ENCODE measurements around the gene PHETA2. TPM values are rescaled to one million over a fixed set of nuclear protein-coding genes. Genes with fewer than 3 reads are reported as not detected.
"Not testable (repeated sequence)": the region's sequence is repeated elsewhere in the genome, so short reads cannot be mapped to it uniquely, and the experiment has no call there.

PHETA2 gene
- total RNA-seq, 2 experiments from 2014 or later: 2.7 to 2.8 TPM

- Mint-ChIP-seq H3K9me3 (peaks cover 23% of the 10 kb centered on the region), H3K36me3 (peaks cover 12% of the 10 kb centered on the region), H3K4me3 (no peak overlapping the region), H3K27ac (no peak overlapping the region), H3K4me1 (ENCODE audit: low read depth) (peaks cover 26% of the 10 kb centered on the region), H3K27me3 (no peaks in the 10 kb centered on the region)
- intact Hi-C loops (cut with micrococcal nuclease): no loop called here
- CTCF ChIA-PET: interaction anchor here (1.2 to 3.6 kb wide), 6 partner anchors 19 to 327 kb away, joined by 3 to 13 read pairs (median 6); partner anchors contain the start of gene NDUFA6
- POLR2A ChIA-PET: interaction anchor here (1.5 kb wide), 1 partner anchor 496 kb away, joined by 3 read pairs; the partner anchor contains the start of genes DESI1 and XRCC6
- no peak for DNase-seq
Measured at GRCh38 chr22:42116848-42117424, 42.9 kb downstream of the PHETA2 start.

GRCh38 chr22:42120231-42121021, 46.4 kb downstream of the PHETA2 start:
- CTCF ChIA-PET: interaction anchor here (1.7 kb wide), 1 partner anchor 29 kb away, joined by 5 read pairs; the partner anchor contains the start of gene NDUFA6

GRCh38 chr22:42123529-42123928, 49.5 kb downstream of the PHETA2 start:
- H3K27me3 Mint-ChIP-seq; POLR2A ChIA-PET; H3K36me3 Mint-ChIP-seq; H3K4me3 Mint-ChIP-seq; H3K27ac Mint-ChIP-seq; CTCF ChIA-PET; DNase-seq; H3K9me3 Mint-ChIP-seq; intact Hi-C loops (cut with micrococcal nuclease): not testable (repeated sequence)
- peaks cover 32% of the 10 kb centered on the region for H3K4me1 Mint-ChIP-seq (ENCODE audit: low read depth)

More at GRCh38 chr22:42120231-42121021, 46.4 kb downstream of the PHETA2 start:
- intact Hi-C loops (cut with micrococcal nuclease): loop anchor here (2.0 kb wide), 1 partner anchor 30 kb away; the partner anchor contains the start of gene NDUFA6
- POLR2A ChIA-PET, H3K36me3 Mint-ChIP-seq, H3K27me3 Mint-ChIP-seq: not testable (repeated sequence)
- H3K27ac Mint-ChIP-seq: peak overlapping the region; percentile 94
- DNase-seq: peak; percentile 66
- H3K9me3 Mint-ChIP-seq: peaks cover 10% of the 10 kb centered on the region
- H3K4me3 Mint-ChIP-seq: peak overlapping the region; percentile 56
- peaks cover 32% of the 10 kb centered on the region for H3K4me1 Mint-ChIP-seq (ENCODE audit: low read depth)

GRCh38 chr22:42127606-42128005, 53.6 kb downstream of the PHETA2 start:
- intact Hi-C loops (cut with micrococcal nuclease): no loop called here
- Mint-ChIP-seq H3K27me3 (no peaks in the 10 kb centered on the region), H3K9me3 (no peaks in the 10 kb centered on the region), H3K36me3 (no peaks in the 10 kb centered on the region), H3K4me1 (ENCODE audit: low read depth) (no peaks in the 10 kb centered on the region), H3K4me3 (no peak overlapping the region), H3K27ac (no peak overlapping the region)
- no peak for DNase-seq
- POLR2A ChIA-PET: no interaction called here
- CTCF ChIA-PET: no interaction called here

DNA sequence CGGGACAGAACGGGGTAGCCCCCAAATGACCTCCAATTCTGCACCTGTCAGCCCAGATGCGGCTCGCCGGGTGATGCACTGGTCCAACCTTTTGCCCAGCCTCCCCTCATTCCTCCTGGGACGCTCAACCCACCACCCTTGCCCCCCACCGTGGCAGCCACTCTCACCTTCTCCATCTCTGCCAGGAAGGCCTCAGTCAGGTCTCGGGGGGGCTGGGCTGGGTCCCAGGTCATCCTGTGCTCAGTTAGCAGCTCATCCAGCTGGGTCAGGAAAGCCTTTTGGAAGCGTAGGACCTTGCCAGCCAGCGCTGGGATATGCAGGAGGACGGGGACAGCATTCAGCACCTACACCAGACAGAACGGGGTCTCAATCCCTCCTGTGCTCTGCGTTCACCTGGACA, 54.0 kb downstream of the PHETA2 start:
- H3K4me3 Mint-ChIP-seq; H3K4me1 Mint-ChIP-seq (ENCODE audit: low read depth); H3K36me3 Mint-ChIP-seq; H3K9me3 Mint-ChIP-seq; POLR2A ChIA-PET; DNase-seq; intact Hi-C loops (cut with micrococcal nuclease); H3K27me3 Mint-ChIP-seq; H3K27ac Mint-ChIP-seq; CTCF ChIA-PET: not testable (repeated sequence)

Other genes with a start within 250 kb of the PHETA2 start
- 100 to 1,000 TPM; 131 to 137 TPM for gene SREBF2, start 241.1 kb upstream of the PHETA2 start, total RNA-seq
- 1 to 10 TPM in 1 of 2 experiments, under 1 TPM in 1; 0.97 to 1.1 TPM for gene SHISA8, start 159.2 kb upstream of the PHETA2 start, total RNA-seq
- 1 to 10 TPM; 3.2 to 5.0 TPM for gene TNFRSF13C, start 147.4 kb upstream of the PHETA2 start, total RNA-seq
- gene CENPM, start 127.1 kb upstream of the PHETA2 start, total RNA-seq: 100 to 1,000 TPM in 1 of 2 experiments, 10 to 100 TPM in 1; 99.9 to 106 TPM
- 1 to 10 TPM; 2.2 to 2.8 TPM for gene SEPTIN3, start 104.8 kb upstream of the PHETA2 start, total RNA-seq
- gene WBP2NL, start 75.5 kb upstream of the PHETA2 start, total RNA-seq: 1 to 10 TPM in 1 of 2 experiments, under 1 TPM in 1; 0.82 to 1.5 TPM
- 10 to 100 TPM; 28.9 to 30.5 TPM for gene NAGA, start 3.4 kb upstream of the PHETA2 start, total RNA-seq
- 10 to 100 TPM; 59.5 to 59.9 TPM for gene SMDT1, start 5.5 kb downstream of the PHETA2 start, total RNA-seq
- 100 to 1,000 TPM; 124 to 129 TPM for gene NDUFA6, start 16.5 kb downstream of the PHETA2 start, total RNA-seq
- 1 to 10 TPM; 1.5 to 1.9 TPM for gene CYP2D6, start 56.6 kb downstream of the PHETA2 start, total RNA-seq
- gene TCF20, start 196.4 kb downstream of the PHETA2 start, total RNA-seq: 10 to 100 TPM; 69.6 to 71.6 TPM